ENCODE measurements around the gene XDH. TPM values are rescaled to one million over a fixed set of nuclear protein-coding genes. Genes with fewer than 3 reads are reported as not detected.

XDH gene
- total RNA-seq, 1 donor from 2014 or later = 5.6 TPM

DNA sequence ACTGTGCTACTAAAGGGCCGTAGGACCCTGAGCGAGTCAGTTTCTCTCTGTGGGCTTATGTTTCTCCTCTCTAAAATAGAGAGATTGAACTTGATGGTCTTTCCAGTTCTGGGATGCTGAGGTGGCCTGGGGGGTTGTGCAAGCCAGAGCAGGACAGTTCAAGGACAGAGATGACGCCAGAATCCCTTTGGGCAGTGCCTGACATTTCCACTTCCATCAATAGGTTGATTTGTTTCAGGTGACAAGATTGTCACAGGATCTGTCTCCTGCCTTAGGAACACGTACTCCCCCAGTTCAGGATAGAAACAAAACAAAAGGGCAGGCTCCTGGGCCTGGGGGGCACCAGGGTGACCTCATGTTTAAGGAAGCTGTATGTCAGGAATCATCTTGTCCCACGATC is 82.0 kb downstream of the XDH start:
- Mint-ChIP-seq H3K36me3 (ENCODE audit: insufficient read depth) (no peaks in the 10 kb centered on the region), H3K9me3 (ENCODE audit: low read depth) (no peaks in the 10 kb centered on the region), H3K4me1 (ENCODE audit: low read depth) (peaks cover 3% of the 10 kb centered on the region), H3K27ac (no peak overlapping the region), H3K4me3 (ENCODE audit: low read depth) (no peak overlapping the region), H3K27me3 (peaks cover 26% of the 10 kb centered on the region)
- DNase-seq (ENCODE audit: low spot score, unreplicated experiment) = no peak
- TF ChIP-seq, protein P1, sequence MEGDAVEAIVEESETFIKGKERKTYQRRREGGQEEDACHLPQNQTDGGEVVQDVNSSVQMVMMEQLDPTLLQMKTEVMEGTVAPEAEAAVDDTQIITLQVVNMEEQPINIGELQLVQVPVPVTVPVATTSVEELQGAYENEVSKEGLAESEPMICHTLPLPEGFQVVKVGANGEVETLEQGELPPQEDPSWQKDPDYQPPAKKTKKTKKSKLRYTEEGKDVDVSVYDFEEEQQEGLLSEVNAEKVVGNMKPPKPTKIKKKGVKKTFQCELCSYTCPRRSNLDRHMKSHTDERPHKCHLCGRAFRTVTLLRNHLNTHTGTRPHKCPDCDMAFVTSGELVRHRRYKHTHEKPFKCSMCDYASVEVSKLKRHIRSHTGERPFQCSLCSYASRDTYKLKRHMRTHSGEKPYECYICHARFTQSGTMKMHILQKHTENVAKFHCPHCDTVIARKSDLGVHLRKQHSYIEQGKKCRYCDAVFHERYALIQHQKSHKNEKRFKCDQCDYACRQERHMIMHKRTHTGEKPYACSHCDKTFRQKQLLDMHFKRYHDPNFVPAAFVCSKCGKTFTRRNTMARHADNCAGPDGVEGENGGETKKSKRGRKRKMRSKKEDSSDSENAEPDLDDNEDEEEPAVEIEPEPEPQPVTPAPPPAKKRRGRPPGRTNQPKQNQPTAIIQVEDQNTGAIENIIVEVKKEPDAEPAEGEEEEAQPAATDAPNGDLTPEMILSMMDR (IDR thresholded peaks at IDR 0.05; ENCODE audit: unreplicated experiment) = no peak

DNA sequence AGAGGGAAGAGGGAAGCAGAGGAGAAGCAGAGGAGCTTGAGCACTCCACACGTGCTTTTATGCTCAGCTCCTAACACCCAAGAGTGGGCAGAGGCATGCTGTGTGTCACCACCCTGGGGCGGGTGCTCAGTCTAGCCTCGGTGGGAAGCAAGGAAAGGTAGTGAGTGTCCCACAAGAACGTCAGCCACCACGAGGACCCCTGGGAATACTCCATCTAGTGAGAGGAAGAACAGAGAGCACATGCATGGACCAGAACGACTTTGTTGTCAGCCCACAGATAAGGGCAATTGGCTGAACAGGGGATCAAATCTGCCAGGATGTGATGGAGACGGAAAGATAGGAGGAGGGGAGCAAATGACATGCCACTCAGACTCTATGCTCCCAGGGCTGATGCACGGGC is 83.4 kb downstream of the XDH start:
- Mint-ChIP-seq H3K27ac (no peak overlapping the region), H3K4me1 (ENCODE audit: low read depth) (peaks cover 3% of the 10 kb centered on the region), H3K27me3 (peaks cover 26% of the 10 kb centered on the region), H3K9me3 (ENCODE audit: low read depth) (no peaks in the 10 kb centered on the region), H3K36me3 (ENCODE audit: insufficient read depth) (no peaks in the 10 kb centered on the region), H3K4me3 (ENCODE audit: low read depth) (no peak overlapping the region)
- TF ChIP-seq, protein P1 (IDR thresholded peaks at IDR 0.05; ENCODE audit: unreplicated experiment) = no peak
- no peak for DNase-seq (ENCODE audit: low spot score, unreplicated experiment)

DNA sequence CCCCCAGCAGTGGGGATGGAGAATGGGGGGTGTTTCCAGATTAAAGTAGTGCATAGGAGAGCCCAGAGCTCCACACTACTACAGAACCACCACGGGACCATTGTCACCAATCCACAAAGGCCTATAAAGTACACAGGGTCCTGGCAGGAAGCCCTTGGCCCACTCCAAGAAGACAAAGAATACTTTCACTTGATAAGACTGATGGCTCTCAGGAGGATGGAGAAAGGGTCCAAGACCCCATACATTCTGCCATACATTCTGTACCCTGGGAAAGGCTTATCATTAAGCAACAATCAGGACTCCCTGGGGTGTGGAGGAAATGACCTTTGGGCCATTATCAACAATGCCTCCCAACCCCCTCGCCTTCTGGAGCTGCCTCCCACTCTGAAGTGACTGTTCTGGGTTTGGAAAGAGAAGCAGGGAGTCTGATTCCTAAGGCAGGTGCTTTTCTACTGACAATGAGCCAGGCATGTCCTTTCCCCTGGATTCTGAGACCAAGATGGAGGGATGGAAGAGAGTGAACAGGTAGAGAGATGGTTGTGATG is 85.4 kb downstream of the XDH start:
- H3K9me3 Mint-ChIP-seq (ENCODE audit: low read depth) = no peaks in the 10 kb centered on the region
- H3K4me3 Mint-ChIP-seq (ENCODE audit: low read depth) = no peak overlapping the region
- TF ChIP-seq, protein P1 (IDR thresholded peaks at IDR 0.05; ENCODE audit: unreplicated experiment) = no peak
- H3K27ac Mint-ChIP-seq = no peak overlapping the region
- H3K27me3 Mint-ChIP-seq = peaks cover 26% of the 10 kb centered on the region
- peaks cover 6% of the 10 kb centered on the region for H3K4me1 Mint-ChIP-seq (ENCODE audit: low read depth)
- no peak for DNase-seq (ENCODE audit: low spot score, unreplicated experiment)
- no peaks in the 10 kb centered on the region for H3K36me3 Mint-ChIP-seq (ENCODE audit: insufficient read depth)

DNA sequence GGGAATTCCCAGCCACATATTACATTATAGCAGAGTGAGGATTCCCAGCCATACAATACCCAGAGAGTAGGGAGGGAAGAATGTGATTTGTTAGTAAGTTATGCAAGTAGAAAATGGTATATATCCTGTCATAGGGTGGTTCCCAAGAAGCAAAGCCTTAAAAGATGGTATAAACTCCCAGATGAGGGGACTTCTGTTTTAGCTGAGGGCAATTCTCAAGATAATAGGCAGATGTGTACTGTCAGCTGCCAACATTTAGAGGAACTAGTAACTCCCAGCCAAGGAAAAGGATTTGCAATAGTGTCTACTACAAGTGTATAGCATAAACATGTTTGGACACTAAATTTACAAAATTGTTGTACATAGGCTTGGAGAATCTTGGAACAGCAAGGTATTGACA is 86.5 kb downstream of the XDH start:
- no peak for DNase-seq (ENCODE audit: low spot score, unreplicated experiment)
- H3K9me3 Mint-ChIP-seq (ENCODE audit: low read depth) = no peaks in the 10 kb centered on the region
- no peaks in the 10 kb centered on the region for H3K36me3 Mint-ChIP-seq (ENCODE audit: insufficient read depth)
- TF ChIP-seq, protein P1 (IDR thresholded peaks at IDR 0.05; ENCODE audit: unreplicated experiment) = no peak
- no peak overlapping the region for H3K27ac Mint-ChIP-seq
- H3K4me3 Mint-ChIP-seq (ENCODE audit: low read depth) = no peak overlapping the region
- peaks cover 7% of the 10 kb centered on the region for H3K4me1 Mint-ChIP-seq (ENCODE audit: low read depth)
- peaks cover 24% of the 10 kb centered on the region for H3K27me3 Mint-ChIP-seq

DNA sequence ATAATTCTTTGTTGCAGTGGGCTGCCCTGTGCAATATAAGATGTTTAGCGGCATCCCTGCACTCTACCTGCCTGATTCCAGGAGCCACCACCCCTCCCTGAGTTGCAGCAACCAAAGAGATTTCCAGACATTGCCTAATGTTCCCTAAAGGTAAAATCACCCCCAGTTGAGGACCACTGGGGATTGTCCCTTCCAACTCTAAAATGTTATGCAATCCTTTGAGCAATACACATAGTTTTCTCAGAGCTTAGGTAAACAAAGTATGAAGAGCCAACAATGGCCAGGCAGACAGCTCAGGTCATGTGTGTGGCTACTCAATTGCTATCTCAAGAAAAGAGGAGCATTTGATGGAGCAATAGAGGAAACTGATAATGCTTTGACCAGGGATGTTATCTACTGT is 87.0 kb downstream of the XDH start:
- H3K36me3 Mint-ChIP-seq (ENCODE audit: insufficient read depth) = no peaks in the 10 kb centered on the region
- TF ChIP-seq, protein P1 (IDR thresholded peaks at IDR 0.05; ENCODE audit: unreplicated experiment) = no peak
- H3K9me3 Mint-ChIP-seq (ENCODE audit: low read depth) = no peaks in the 10 kb centered on the region
- no peak overlapping the region for H3K4me3 Mint-ChIP-seq (ENCODE audit: low read depth)
- H3K27me3 Mint-ChIP-seq = peaks cover 21% of the 10 kb centered on the region
- H3K4me1 Mint-ChIP-seq (ENCODE audit: low read depth) = peaks cover 7% of the 10 kb centered on the region
- DNase-seq (ENCODE audit: low spot score, unreplicated experiment) = no peak
- H3K27ac Mint-ChIP-seq = no peak overlapping the region
